Endothelial cell of umbilical vein (primary cell): ENCODE measurements around the gene SMAD3.

Source experiments
- EZH2 ChIP-seq: IDR thresholded peaks from 2 replicates; pipeline ENCODE4 v1.6.1; 2012; ENCODE audit warnings: borderline replicate concordance, low read depth, mild to moderate bottlenecking, moderate library complexity, low read length, inconsistent platforms; ENCODE audit not compliant: severe bottlenecking
- FOS ChIP-seq: IDR thresholded peaks from 2 replicates; pipeline ENCODE4 v1.6.1; 2011; ENCODE audit warnings: mild to moderate bottlenecking, low read length, moderate library complexity, borderline replicate concordance; ENCODE audit not compliant: insufficient read depth
- GATA2 ChIP-seq: IDR thresholded peaks from 2 replicates; pipeline ENCODE4 v1.7.0; 2011; ENCODE audit warnings: low read depth, mild to moderate bottlenecking, moderate library complexity, mixed read lengths, low read length; ENCODE audit not compliant: insufficient read length, insufficient read depth
- JUN ChIP-seq: IDR thresholded peaks from 2 replicates; pipeline ENCODE4 v1.6.1; 2011; ENCODE audit warnings: borderline replicate concordance, low read depth; ENCODE audit not compliant: insufficient read length, insufficient read depth
- MYC ChIP-seq: IDR thresholded peaks from one replicate; pipeline ENCODE4 v1.6.1; 2011; ENCODE audit warnings: mild to moderate bottlenecking, low read depth, low read length
- POLR2A ChIP-seq: IDR thresholded peaks from 2 replicates; pipeline ENCODE4 v1.6.1; 2012; ENCODE audit warnings: low read depth, mild to moderate bottlenecking, control low read depth, low read length
- POLR2AphosphoS5 ChIP-seq: IDR thresholded peaks from 2 replicates; pipeline ENCODE4 v1.6.1; 2012; ENCODE audit warnings: low read depth, mild to moderate bottlenecking, control low read depth, low read length, moderate library complexity; ENCODE audit not compliant: insufficient read depth
- TF ChIP-seq, protein P1 (sequence below), 2 donors: IDR thresholded peaks; 1 replicate in 1 of 2; 2 replicates in 1 of 2; pipeline ENCODE4 v1.5.1; 2011; ENCODE audit warnings: low read length in 2 of 2, mild to moderate bottlenecking in 2 of 2, moderate library complexity in 2 of 2, control low read depth in 1 of 2, inconsistent platforms in 1 of 2, low read depth in 1 of 2; ENCODE audit not compliant: insufficient read depth in 1 of 2; ENCODE audit errors: extremely low read depth in 1 of 2
- TF ChIP-seq, protein P2 (sequence below): IDR thresholded peaks from 2 replicates; pipeline ENCODE4 v1.6.1; 2011; ENCODE audit not compliant: insufficient read depth, insufficient read length

DNA sequence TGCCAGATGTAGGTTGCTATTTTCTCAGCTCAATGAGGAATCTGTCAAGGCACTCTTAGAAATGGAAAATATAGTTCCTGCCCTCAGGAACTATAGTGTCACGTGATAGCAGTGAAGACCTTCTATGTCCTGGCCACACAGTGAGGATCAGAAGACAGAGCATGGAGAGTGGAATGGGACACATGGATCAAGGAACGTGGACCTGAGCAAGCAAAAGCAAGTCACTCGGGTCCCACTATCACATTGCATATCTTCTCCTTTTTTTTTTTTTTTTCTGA, 21.2 kb downstream of the SMAD3 start:
- TF ChIP-seq, protein P1, sequence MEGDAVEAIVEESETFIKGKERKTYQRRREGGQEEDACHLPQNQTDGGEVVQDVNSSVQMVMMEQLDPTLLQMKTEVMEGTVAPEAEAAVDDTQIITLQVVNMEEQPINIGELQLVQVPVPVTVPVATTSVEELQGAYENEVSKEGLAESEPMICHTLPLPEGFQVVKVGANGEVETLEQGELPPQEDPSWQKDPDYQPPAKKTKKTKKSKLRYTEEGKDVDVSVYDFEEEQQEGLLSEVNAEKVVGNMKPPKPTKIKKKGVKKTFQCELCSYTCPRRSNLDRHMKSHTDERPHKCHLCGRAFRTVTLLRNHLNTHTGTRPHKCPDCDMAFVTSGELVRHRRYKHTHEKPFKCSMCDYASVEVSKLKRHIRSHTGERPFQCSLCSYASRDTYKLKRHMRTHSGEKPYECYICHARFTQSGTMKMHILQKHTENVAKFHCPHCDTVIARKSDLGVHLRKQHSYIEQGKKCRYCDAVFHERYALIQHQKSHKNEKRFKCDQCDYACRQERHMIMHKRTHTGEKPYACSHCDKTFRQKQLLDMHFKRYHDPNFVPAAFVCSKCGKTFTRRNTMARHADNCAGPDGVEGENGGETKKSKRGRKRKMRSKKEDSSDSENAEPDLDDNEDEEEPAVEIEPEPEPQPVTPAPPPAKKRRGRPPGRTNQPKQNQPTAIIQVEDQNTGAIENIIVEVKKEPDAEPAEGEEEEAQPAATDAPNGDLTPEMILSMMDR (IDR thresholded peaks at IDR 0.05; ENCODE audit: extremely low read depth in 1 of 2, insufficient read depth in 1 of 2, low read depth in 1 of 2, low read length in 2 of 2), result no peak
- TF ChIP-seq POLR2A (no peak), FOS (no peak), POLR2AphosphoS5 (no peak), GATA2 (no peak), EZH2 (no peak), JUN (no peak), MYC (no peak)
- TF ChIP-seq, protein P2, sequence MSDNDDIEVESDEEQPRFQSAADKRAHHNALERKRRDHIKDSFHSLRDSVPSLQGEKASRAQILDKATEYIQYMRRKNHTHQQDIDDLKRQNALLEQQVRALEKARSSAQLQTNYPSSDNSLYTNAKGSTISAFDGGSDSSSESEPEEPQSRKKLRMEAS, result no peak
